GM18511 (cell line): ENCODE results near the gene VSTM2L.
"Not testable (repeated sequence)": the region's sequence is repeated elsewhere in the genome, so short reads cannot be mapped to it uniquely, and the experiment has no call there.

Experiments used
- ATAC-seq: cut with Tn5 transposase; IDR thresholded peaks from one replicate; pipeline ENCODE4 v1.9.1; 2021; ENCODE audit warnings: mild to moderate bottlenecking, moderate library complexity; ENCODE audit not compliant: unreplicated experiment

The VSTM2L gene

GRCh38 chr20:37902504-37903313 lies at the start of gene VSTM2L:
Gene VSTM2L, plus strand, starts transcription at chr20:37903127. Its CDS starts 224 bp downstream, at chr20:37903351.
- no peak for ATAC-seq

- ATAC-seq: peak; percentile 70
Observed at GRCh38 chr20:37853823-37854375, 49.0 kb upstream of the VSTM2L start.

GRCh38 chr20:37856034-37856433 lies 46.9 kb upstream of the VSTM2L start:
- ATAC-seq: not testable (repeated sequence)

- no peak for ATAC-seq
Observed at GRCh38 chr20:37856932-37857660, 45.8 kb upstream of the VSTM2L start.

- no peak for ATAC-seq
Observed at GRCh38 chr20:37859406-37860171, 43.3 kb upstream of the VSTM2L start.

GRCh38 chr20:37863289-37863688 lies 39.6 kb upstream of the VSTM2L start:
- ATAC-seq: no peak

GRCh38 chr20:37864298-37864697 lies 38.6 kb upstream of the VSTM2L start:
- no peak for ATAC-seq

GRCh38 chr20:37866051-37866450 lies 36.9 kb upstream of the VSTM2L start:
- ATAC-seq: no peak

GRCh38 chr20:37867289-37868195 lies 35.4 kb upstream of the VSTM2L start:
- ATAC-seq: no peak

- no peak for ATAC-seq
Observed at GRCh38 chr20:37868851-37869333, 34.0 kb upstream of the VSTM2L start.

- ATAC-seq: no peak
Observed at GRCh38 chr20:37869334-37869861, 33.5 kb upstream of the VSTM2L start.

- no peak for ATAC-seq
Observed at GRCh38 chr20:37870294-37870693, 32.6 kb upstream of the VSTM2L start.

GRCh38 chr20:37871751-37872150 lies 31.2 kb upstream of the VSTM2L start:
- ATAC-seq: no peak

- no peak for ATAC-seq
Observed at GRCh38 chr20:37872161-37872560, 30.8 kb upstream of the VSTM2L start.

GRCh38 chr20:37873884-37874283 lies 29.0 kb upstream of the VSTM2L start:
- ATAC-seq: no peak

- ATAC-seq: no peak
Observed at GRCh38 chr20:37875460-37876175, 27.3 kb upstream of the VSTM2L start.

- no peak for ATAC-seq
Observed at GRCh38 chr20:37876863-37877262, 26.1 kb upstream of the VSTM2L start.

GRCh38 chr20:37877832-37878772 lies 24.8 kb upstream of the VSTM2L start:
- ATAC-seq: no peak
